ENCODE data around the gene ABO. TPM values are rescaled to one million over a fixed set of nuclear protein-coding genes. Genes with fewer than 3 reads are reported as not detected.
"Not testable (repeated sequence)": the region's sequence is repeated elsewhere in the genome, so short reads cannot be mapped to it uniquely, and the experiment has no call there.

The ABO gene
- total RNA-seq, 4 donors from 2014 or later: 1.8 to 7.3 (median 4.0) TPM

DNA sequence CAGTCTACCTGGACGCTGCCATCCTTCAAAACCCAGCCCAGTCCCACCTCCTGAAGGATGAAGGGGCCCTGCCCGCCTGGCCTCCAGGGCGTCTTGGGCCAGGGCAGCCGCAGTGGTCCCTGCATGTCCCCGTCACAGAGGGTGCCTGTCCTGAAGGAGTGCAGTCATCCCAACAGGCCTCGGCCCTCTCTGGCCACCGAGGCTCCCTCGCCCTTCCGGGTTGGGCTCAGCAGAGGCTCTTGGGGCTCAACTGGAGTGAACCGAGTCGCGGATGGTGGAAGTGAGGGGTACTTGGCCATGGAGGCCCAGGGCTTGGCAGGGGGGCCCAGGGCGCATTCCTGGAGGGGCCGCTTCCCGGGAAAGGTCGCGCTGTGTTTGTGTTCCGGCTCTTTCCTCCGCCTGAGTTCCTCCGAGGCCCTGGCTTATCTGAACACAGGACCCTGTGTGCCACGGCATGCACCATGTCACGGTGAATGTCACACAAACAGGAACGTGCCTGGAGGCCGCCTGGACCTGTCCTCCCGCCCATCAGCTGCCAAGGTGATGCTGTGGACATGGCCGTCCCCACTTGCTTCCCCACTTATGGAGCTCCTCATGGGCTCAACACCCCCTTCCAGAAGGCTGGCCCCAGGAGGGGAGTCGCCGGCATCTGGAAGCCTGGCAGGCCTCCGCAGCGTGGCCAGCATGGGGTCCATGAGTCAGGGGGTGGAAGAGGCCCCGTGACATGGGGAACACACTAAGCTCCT lies 40.3 kb downstream of the ABO start:
- ATAC-seq (ENCODE audit: low FRiP score) (no peak), DNase-seq (ENCODE audit: low spot score) (no peak)
- TF ChIP-seq, protein P1, sequence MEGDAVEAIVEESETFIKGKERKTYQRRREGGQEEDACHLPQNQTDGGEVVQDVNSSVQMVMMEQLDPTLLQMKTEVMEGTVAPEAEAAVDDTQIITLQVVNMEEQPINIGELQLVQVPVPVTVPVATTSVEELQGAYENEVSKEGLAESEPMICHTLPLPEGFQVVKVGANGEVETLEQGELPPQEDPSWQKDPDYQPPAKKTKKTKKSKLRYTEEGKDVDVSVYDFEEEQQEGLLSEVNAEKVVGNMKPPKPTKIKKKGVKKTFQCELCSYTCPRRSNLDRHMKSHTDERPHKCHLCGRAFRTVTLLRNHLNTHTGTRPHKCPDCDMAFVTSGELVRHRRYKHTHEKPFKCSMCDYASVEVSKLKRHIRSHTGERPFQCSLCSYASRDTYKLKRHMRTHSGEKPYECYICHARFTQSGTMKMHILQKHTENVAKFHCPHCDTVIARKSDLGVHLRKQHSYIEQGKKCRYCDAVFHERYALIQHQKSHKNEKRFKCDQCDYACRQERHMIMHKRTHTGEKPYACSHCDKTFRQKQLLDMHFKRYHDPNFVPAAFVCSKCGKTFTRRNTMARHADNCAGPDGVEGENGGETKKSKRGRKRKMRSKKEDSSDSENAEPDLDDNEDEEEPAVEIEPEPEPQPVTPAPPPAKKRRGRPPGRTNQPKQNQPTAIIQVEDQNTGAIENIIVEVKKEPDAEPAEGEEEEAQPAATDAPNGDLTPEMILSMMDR (IDR thresholded peaks at IDR 0.05): no peak

DNA sequence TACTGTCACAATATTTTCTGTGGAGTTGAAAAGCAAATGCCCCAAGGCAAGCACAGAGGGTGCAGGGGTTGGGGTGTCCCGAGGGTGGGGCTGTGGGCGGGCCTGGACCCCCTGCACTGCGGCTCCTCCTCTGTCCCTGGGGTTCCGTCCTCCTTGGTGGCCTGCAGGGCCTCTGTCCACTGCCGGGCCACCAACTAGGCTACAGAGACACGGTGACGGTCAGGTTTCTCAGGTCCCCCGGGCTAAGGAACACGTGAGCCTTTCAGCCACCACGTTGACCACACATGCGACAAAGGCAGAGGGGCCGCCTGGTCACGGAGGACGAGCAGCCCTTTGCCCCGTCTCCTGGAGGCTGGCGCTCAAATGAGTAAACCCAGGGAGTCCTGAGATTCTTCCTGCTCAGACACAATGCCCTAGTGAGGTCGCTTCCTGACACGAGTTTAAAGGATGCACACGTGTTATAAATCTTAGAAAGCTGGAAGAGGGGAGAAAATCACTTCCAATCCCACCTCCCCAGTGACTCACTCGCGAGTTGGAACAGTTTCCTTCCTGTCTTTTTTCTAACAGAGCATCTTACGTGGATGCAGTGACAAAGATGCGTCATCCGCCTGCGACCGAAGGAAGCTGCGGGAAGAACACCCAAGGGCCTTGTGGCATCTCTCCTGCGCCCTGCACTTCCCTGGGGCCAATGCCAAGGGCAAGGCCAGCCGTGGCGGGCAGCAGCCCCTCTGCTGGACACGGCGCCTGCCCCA lies 41.1 kb downstream of the ABO start:
- DNase-seq (ENCODE audit: low spot score) (no peak), ATAC-seq (ENCODE audit: low FRiP score) (no peak)
- TF ChIP-seq, protein P1 (IDR thresholded peaks at IDR 0.05): no peak

DNA sequence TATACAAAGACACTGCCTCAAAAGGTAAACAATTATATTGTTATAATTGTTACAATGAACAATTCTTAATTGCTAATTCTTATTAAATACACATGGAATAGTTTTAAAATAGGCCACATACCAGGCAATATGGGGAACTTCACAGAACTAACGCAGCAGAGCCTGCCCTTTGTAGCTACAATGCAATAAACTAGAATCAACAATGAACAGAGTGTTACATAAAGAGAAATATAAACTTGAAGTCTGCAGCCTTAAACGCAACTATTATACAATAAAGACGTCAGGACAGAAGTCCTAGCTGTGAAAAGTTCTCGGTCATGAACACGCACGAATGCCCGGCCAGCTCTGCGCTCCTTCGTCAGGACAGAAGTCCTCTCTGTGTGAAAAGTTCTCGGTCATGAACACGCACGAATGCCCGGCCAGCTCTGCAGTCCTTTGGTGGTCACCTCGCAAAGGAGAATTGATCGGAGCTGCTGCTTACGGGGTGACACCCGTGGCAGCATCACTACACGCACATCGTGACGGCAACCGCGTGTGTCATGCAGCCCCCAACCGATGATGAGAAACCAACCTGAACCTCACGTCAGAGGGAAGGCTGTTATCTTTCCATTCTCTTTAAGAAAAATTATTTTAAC lies 43.0 kb downstream of the ABO start:
- not testable (repeated sequence) for DNase-seq (ENCODE audit: low spot score); ATAC-seq (ENCODE audit: low FRiP score)

DNA sequence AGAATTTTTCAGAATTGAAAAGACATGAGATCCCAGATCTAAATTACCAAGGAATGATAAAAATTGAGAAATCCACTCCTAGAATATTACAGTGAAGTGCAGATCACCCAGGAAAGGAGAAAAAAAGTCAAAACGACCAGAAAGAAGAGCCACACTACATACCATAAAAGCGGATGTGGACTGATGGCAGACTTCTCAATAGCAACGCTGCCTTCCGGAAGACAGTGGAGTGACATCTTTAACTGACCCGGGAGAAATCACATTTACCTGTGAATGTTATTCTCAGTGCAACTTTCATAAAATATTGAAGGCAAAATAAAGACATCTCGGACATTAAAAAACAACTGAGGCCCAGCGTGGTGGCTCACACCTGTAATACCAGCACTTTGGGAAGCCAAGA lies 44.5 kb downstream of the ABO start:
- not testable (repeated sequence) for ATAC-seq (ENCODE audit: low FRiP score); DNase-seq (ENCODE audit: low spot score)

DNA sequence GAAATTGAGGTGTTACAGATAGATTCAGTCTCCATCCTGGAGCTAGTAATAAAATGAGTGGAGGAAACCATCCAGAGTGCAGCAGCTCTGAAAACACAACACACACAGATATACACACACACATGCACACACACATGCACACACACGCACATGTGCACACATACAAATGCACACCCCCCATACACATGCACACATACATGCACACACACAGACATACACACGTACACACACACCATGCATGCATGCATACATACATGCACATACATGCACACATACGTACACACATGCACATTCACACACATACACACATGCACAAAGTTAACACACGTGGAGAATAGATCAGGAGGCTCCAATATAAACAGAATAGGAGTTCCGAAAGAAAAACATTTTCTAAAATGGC lies 44.9 kb downstream of the ABO start:
- no peak for ATAC-seq (ENCODE audit: low FRiP score)
- TF ChIP-seq, protein P1 (IDR thresholded peaks at IDR 0.05): no peak
- no peak for DNase-seq (ENCODE audit: low spot score)

DNA sequence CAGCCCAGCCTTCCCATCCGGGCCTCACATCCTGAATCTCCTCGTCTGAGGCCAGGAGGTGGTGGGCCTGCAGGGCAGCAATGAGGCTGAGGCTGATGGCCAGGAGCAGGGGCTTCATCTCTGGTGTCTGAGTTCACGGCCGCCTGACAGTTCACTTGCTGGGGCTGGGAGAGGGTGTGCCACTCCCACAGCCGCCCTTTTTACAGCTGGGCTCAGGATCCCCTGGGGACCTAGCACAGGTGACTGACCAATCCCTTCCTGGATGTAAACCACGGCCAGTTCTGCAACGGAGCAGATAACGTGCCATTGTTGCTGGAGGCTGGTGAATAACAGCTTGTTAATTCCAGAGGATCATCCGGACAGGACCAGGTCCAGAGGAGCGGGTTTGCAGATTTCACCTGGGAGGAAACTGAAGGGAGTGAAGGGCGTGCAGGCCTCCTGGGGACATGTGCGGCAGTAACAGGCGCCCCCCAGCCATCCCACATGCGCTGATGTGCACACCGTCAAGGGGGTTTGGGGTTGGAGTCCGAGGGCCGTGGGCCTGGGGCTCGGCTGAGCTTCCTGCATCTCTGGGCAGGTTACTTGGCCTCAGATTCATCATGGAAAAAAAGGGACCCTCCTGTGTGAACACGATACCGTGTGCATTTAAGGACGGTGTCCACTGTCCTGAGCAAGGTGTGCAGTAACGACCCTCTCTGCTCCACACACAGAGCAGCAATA lies 46.4 kb downstream of the ABO start:
- not testable (repeated sequence) for ATAC-seq (ENCODE audit: low FRiP score)

DNA sequence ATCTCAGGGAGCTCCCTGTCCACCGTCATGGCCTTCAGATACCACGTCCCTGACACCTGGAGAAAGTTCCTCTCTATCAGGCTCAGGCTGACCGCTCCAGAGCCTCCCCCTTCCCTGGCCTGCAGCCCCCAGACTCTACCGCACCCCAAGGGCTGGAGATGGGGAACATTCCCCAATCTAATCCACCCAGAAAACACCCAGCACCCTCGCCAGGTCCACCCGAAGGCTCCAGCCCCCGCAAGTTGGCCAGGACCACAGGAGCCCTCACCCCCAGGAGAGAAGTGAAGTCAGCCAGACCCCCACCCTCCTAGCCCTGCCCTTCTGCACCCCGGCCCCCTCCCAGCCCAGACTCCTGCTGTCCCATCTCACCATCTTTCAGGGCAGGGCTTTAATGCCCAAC lies 47.0 kb downstream of the ABO start:
- not testable (repeated sequence) for DNase-seq (ENCODE audit: low spot score); ATAC-seq (ENCODE audit: low FRiP score)

More for the DNA sequence above, 46.4 kb downstream of the ABO start:
- DNase-seq (ENCODE audit: low spot score): not testable (repeated sequence)

DNA sequence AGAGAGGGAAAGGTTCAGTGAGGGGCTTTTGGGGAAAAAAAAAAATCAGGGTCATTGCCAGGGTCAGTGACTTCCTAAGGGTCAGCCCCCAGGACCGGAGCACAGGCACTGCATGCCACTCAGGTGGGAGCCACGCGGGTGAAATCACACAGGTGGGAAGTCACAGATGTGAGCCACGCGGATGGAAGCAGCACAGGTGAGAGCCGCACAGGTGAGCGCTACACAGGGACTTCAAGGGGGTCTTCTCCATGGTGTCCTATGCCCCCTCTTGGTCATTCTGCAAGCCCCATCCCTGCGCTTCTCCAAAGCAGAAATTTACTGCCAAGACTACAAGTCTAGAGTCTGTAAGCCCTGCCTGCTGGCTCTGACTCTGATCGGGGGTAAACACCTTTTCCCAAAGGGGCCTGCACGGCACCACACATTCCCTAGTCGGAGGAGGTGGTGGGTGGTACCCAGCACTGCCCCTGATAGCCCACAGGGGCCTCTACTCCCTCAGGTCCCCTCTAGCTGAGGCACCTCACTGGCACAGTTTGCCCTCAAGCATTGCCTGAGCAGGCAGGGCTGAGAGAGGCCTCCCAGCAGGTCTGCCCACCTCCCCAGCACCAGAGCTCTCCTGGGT lies 47.6 kb downstream of the ABO start:
- TF ChIP-seq, protein P1 (IDR thresholded peaks at IDR 0.05): no peak
- ATAC-seq (ENCODE audit: low FRiP score): no peak
- no peak for DNase-seq (ENCODE audit: low spot score)

Data from omental fat pad (tissue), 4 donors.